GM18526 (cell line): ENCODE measurements around the gene EIF4E1B.

Experiments used
- POLR2A ChIP-seq: IDR thresholded peaks from 3 replicates; pipeline ENCODE4 v1.6.1; 2011; ENCODE audit not compliant: insufficient read length; ENCODE audit errors: extremely low read depth

The EIF4E1B gene

DNA sequence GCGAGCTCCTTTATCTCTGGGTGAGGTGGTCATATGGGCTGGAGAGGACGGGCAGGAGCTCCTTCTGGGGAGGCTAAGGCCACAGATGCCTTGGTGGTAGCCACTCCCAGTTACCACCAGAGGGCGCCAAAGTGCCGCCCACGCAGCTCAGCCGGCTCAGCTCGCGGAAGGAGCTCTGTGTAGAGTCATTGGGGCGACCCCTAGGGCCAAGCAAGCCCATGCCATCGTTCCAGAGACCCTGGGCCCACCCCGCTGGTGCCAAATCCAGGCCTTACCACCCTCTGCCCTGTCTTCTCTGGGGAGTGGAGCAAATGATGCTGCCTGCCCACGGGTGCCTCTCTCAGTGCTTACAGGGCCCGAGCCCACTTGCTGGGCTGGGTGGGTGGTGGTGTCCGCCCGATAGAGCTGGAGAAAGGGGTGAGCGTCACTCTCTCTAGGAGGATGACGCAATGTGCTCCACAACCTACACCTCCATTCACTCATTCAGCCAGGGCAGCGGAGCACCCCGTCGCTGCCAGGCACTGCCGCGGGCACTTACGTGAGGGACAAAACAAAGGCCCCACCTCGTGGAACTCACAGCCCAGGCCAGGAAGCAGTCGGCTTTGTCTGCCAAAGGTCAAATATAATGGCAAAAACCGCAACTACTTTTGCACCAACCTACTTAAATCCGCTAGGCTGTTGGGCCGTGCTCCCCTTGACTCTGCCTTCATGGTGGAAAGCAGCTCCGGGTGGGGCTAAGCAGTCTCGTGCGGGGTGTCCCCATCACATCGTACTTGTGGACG, 30.6 kb downstream of the EIF4E1B start:
- TF ChIP-seq POLR2A, result no peak

DNA sequence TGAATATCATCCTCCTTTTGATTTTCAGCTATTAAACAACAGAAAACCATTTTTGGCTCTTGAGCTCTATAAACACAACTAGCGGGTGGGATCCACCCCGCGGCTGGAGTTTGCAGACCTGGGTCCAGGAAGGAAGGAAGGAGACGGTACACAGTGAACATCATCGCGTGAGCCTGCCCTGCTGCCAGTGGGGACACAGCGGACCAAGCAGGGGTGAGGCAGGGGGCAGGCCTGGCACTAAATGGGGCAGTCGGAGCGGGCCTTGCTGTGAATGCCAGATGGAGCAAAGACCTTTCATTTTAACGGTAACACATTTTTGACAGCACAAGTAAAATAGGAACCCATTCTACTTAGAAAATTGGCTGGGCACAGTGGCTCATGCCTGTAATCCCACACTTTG, 31.2 kb downstream of the EIF4E1B start:
- TF ChIP-seq POLR2A, result no peak

DNA sequence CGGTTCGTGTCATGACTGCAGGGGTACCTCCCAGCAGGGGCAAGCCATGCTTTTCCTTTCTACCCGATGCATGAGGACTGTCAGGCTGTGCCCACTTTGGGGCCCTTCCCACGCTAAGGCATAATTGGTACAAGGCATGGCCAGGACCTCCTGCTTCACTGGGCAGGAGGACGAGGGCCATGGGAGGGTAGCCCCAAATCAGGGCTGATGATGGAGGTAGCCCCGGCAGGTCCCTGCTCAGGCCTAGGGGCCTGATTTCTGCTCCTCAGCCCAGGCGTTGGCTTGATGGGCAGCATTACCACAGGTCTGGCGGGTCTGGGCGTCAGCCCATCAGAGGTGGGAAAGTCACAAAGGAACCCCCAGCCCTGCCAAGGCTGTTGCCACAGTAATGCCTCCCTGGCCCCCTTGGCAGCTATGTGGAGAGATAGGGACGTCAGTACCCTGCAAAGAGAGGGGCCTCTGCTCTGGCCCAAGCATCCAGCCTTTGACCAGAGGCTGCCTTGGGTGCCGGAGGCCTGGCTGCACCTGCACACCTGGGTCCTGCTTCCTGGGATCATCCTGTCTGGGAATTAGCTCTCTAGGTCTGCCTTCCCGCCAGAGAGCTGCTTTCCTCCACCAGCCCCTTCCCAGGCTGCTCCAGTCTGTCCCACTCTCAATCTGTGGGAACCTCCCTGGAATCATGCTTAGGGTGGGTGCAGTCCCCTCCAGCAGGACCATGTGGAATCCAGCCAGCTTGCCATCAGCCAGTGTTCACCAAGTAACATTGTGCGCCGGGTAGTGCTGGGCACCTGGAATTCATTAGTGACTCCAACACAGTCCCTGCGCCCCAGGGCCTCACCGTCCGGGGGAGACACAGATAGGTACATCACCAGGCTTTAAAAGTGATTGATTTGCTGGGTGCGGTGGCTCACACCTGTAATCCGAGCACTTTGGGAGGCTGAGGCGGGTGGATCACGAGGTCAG, 32.2 kb downstream of the EIF4E1B start:
- TF ChIP-seq POLR2A, result no peak

DNA sequence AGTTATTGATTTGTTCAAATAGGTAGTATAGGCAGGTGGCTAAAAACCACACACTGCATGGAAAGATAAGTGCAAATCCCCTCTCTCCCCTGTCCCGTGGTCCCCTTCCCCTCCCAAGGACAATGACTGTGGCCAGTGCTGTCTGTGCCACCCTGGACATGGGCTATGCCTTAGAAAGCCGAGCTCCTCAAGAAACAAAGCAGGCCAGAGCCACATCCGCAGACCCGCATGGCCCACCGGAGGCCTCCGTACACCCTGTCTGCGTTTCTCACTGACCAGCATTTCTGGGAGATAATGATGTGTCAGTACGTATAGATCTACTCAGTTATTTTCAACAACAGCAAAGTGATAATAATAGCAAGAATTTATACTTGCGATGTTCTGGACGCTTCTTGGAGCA, 33.1 kb downstream of the EIF4E1B start:
- no peak for TF ChIP-seq POLR2A

DNA sequence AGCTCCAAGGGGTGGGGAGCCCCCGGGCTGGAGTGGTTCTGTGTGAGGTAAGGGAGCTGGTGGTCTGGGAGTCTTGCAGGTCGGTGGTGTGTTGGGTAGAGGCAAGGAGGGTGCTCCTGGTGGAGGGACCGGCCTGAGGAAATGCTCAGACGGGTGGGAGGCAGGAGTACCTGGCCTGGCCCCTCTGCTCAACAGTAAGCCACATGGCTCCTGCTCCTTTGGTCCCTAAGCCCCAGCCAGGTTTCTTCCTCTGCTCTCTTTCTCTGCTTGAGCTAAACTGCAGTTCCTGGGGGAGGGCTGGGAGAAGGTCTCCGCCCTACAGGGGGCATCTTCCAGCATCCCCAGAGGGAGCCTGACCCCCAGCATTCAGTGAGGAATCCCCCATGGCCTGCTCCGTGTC, 34.0 kb downstream of the EIF4E1B start:
- no peak for TF ChIP-seq POLR2A

DNA sequence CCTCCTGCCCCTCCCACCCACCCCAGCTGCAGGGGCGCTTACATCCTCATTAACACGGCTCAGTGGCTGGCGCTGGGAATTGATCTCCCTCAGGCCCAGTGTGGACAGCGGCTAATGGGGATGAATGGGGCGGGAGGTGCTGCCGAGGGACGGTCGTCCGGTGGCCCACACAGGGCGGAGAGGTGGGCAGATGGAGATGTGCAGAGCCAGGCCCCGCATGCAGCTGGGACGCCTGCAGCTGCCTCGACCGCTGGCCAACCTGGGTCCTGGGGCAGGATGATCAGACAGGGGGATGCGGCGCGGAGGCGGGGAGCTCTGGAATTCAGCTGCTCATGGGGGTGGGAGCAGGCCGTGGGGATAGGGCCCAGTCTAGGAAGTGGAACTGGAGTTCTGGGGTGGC, 34.4 kb downstream of the EIF4E1B start:
- TF ChIP-seq POLR2A, result no peak

- no peak for TF ChIP-seq POLR2A
Observed at GRCh38 chr5:176665517-176665916, 35.0 kb downstream of the EIF4E1B start.

DNA sequence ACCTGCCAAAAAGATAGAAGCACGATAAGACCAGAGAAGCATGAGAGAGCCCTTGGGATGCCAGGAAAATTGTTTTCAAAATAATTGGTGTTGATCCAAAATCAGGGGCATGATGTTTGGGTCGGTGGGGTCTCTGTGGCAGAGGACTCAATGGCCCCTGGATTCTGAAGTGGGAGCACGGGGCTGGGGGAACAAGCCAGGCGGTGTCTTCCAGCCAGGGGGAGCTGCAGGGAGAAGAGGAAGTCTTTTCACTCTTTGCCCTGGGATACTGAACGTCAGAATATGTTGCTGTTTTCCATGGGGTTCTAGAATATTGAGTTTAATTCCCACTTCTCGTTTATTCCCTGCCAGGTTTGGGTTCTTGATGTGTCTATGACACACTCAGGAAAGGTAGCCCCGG, 37.2 kb downstream of the EIF4E1B start:
- TF ChIP-seq POLR2A, result no peak

DNA sequence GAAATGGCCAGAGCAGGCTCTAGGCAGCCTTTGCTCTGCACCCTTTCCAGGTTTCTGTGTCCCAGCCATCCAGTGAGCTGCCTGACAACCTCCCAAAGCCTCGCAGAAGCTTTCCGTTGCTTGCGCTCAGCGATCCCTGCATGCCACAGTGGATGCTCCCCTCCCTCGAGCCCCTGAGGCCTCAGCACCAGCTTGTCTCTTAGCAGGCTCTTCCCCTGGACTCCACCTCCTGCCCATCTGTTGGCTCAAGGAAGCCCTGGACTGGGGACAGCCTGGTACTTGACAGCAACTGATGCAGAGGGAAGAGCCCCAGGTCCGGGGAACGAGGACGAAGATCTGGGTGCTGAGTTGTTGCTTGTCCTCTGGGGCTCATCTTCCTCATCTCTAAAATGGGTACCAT, 40.0 kb downstream of the EIF4E1B start:
- TF ChIP-seq POLR2A, result no peak

- no peak for TF ChIP-seq POLR2A
Observed at GRCh38 chr5:176671399-176671798, 40.9 kb downstream of the EIF4E1B start.

DNA sequence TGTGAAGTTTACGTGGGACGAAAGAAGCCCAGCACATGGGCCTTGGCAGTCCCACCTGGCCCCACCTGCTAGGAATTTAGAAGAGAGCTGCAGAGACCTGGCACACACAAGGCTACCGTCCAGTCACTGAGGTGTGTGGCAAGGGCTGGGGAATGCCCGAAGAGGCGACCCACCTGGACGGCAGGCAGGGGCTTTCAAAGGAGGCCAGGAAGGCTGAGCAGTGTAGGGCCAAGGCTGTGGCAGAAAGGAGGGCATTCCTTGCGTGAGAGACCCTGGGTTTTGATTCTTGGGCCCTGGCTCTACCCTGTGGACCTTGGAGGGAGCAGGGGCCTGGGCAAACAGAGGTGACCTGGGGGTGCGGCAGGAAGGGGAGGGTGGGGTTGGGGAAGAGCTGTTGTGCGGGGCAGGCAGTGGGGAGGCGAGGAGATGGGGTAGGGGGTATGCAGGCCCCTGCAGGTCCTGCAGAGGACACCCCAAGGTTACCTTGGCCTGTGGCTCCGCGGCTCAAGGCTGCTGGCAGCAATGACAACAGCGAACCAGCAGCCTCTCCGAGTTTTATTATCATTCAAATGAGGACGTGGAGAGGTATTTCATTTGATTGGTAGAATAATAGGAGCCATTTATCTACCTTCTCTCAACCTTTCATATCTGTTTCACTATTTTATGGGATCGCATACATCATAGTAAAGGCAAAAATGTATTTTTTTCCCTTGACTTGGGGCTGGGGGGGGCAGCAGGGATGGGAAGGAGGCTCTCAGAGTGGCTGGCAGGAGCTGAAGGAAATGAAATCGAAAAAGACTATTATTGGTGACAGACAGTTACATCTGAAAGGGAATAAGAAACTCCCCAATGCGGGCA, 41.6 kb downstream of the EIF4E1B start:
- TF ChIP-seq POLR2A, result no peak

DNA sequence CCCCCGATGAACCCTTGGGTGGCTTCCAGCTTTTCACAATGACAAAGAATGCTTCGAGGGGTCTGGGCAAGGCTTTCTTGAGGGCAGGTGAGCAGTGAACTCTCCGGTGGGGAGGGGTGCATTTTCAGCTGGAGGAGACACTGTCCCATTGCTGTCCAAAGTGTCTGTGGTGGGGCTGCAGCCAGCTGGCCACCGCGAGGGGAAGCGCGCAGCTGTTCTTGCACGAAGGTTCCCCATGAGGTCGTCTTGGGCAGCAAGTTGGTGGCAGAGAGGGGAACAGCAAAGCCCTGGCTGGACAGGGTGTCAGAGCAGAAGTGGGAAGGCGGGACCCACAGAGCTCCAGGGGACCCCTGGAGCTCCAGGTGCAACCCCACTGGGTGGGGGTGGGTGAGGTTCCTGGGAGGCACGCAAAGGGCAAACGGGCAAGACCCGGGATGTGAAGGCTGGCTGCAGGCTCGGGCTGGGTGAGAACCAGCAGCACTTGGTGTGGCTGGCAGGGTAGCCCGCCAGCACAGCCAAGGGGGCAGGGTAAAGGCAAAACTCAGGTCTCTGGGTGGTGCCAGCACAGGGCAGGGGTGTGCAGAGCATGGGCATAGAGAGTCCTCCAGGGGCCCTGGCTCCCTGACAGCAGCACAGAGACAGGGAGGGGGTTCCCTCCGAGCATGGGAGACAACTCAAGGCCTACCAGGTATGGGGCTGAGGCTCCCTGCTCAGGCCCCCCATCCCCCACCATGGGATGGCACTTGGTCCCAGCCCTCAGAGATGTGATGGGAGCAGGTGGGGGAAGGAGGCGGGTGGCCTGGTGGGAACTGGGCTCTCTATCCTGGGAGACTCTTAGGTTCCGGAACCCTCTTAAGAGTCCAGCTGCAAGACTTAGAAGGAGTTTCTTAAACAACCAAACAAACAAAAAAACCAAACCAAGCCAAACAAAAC, 43.4 kb downstream of the EIF4E1B start:
- TF ChIP-seq POLR2A, result no peak

GRCh38 chr5:176674799-176675198, 44.3 kb downstream of the EIF4E1B start:
- no peak for TF ChIP-seq POLR2A

DNA sequence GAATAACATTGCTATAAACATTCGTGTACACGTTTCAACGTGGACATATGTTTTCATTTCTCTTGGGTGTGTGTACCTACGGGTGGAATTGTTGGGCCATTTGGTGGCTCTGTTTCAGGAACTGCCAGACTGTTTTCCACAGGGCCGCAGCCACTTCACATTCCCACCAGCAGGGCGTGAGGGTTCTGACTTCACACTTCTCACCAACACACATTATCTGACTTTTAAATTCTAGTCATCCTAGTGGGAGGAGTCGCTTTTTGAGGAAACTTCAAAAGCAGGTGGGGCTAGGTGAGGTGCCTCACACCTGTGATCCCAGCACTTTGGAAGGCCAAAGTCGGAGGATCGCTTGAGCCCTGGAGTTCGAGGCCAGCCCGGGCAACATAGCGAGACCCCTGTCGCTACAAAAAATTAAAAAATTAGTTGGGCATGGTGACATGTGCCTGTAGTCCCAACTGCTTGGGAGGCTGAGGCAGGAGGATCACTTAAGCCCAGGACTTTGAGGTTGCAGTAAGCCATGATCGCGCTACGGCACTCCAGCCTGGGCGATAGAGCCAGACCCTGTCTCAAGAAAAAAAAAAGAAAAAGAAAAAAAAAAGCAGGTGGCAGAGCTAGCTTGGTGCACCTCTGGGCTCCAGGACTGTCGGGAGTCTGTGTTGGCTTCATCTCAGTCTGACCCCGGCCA, 45.3 kb downstream of the EIF4E1B start:
- no peak for TF ChIP-seq POLR2A
